K562 (cell line): ENCODE results near the gene FETUB. TPM values are rescaled to one million over a fixed set of nuclear protein-coding genes. Genes with fewer than 3 reads are reported as not detected.

Experiments used
- ATAC-seq: fragments of 200-7000 bp; cut with Tn5 transposase; 3 replicates; pipeline ENCODE4 v1.9.1; 2020; ENCODE audit warnings: moderate library complexity
- BruUV-seq: library from RNA; stranded (reverse); fragments of 400-500 nt; replicated peaks from 2 replicates; lab custom pipeline; 2021; lab: Mats Ljungman, UMichigan
- CTCF ChIA-PET: fragments of 300-600 bp; formaldehyde crosslinking; extraction: SDS; loops from one replicate; lab custom pipeline; 2021; ENCODE audit warnings: low intra/inter-chr PET ratio; lab: Yijun Ruan, JAX
- POLR2A ChIA-PET: fragments of 300-600, 350-650 bp; sonication (Branson Sonifier 250); formaldehyde crosslinking; extraction: SDS; loops from one replicate; lab custom pipeline; 2021; ENCODE audit warnings: antibody characterized with exemption, inconsistent platforms; lab: Yijun Ruan, JAX
- DNase-seq, 4 experiments: peaks; one replicate each; pipeline versions ENCODE4 v3.0.0 to v3.0.0-alpha.2; 2011 to 2018; ENCODE audit warnings: low spot score in 3 of 4, mixed read lengths in 3 of 4; ENCODE audit errors: extremely low read depth in 1 of 4
- FAIRE-seq: peaks from 2 replicates; lab custom pipeline; 2011; peaks lifted over from hg19 to GRCh38; lab: Jason Lieb, UNC
- H2AFZ ChIP-seq: 2 replicates; pipeline ENCODE4 v1.6.0; 2011; ENCODE audit warnings: low read depth, low read length, control low read depth, inconsistent platforms
- H3K27ac ChIP-seq: fragments of 200-600 bp; 3 replicates; pipeline ENCODE4 v1.8.0; 2011; ENCODE audit warnings: low read depth, mild to moderate bottlenecking, control low read depth, inconsistent platforms, low read length, moderate library complexity, mixed read lengths; ENCODE audit errors: extremely low read depth
- H3K27me3 ChIP-seq, 2 experiments: fragments of 300-600 bp in 1 of 2; 2 replicates in 1 of 2; 3 replicates in 1 of 2; pipeline versions ENCODE4 v1.6.0 to v1.8.0; 2011; ENCODE audit warnings: inconsistent platforms in 2 of 2, low read length in 2 of 2, mild to moderate bottlenecking in 1 of 2, mixed read lengths in 1 of 2, moderate library complexity in 1 of 2; ENCODE audit not compliant: control insufficient read depth in 2 of 2, insufficient read depth in 2 of 2
- H3K36me3 ChIP-seq: fragments of 300-600 bp; 3 replicates; pipeline ENCODE4 v1.8.0; 2011; ENCODE audit warnings: mild to moderate bottlenecking, low read length, inconsistent platforms; ENCODE audit not compliant: control insufficient read depth, insufficient read depth
- H3K4me1 ChIP-seq, 2 experiments: fragments of 200-600 bp in 1 of 2; replicated peaks in 1 of 2; 2 replicates in 1 of 2; 3 replicates in 1 of 2; pipeline versions ENCODE4 v1.5.1 to v1.8.0; 2011; ENCODE audit warnings: inconsistent platforms in 2 of 2, low read length in 2 of 2, mild to moderate bottlenecking in 1 of 2, mixed read lengths in 1 of 2, moderate library complexity in 1 of 2; ENCODE audit not compliant: control insufficient read depth in 2 of 2, insufficient read depth in 2 of 2
- H3K4me2 ChIP-seq: 2 replicates; pipeline ENCODE4 v1.6.1; 2011; ENCODE audit warnings: low read length, control low read depth, inconsistent platforms, mixed read lengths; ENCODE audit not compliant: insufficient read depth
- H3K4me3 ChIP-seq: fragments of 200-600 bp; sonication (generic), shearing (Covaris generic); 2 replicates; pipeline ENCODE4 v1.5.1; 2016; ENCODE audit warnings: control low read depth, inconsistent platforms
- H3K79me2 ChIP-seq: fragments of 200-600 bp; 3 replicates; pipeline ENCODE4 v1.8.0; 2011; ENCODE audit warnings: low read length, inconsistent platforms; ENCODE audit not compliant: control insufficient read depth, insufficient read depth
- H3K9ac ChIP-seq, 2 experiments: 2 replicates each; pipeline versions ENCODE4 v1.6.0 to v1.6.1; 2011; ENCODE audit warnings: low read depth in 2 of 2, low read length in 2 of 2, control low read depth in 1 of 2, inconsistent platforms in 1 of 2, mild to moderate bottlenecking in 1 of 2, mixed read lengths in 1 of 2; ENCODE audit not compliant: insufficient read depth in 1 of 2
- H3K9me1 ChIP-seq: one replicate; pipeline ENCODE4 v1.6.0; 2011; ENCODE audit warnings: inconsistent platforms, mild to moderate bottlenecking, low read length, moderate library complexity; ENCODE audit not compliant: control insufficient read depth, insufficient read depth
- H3K9me3 ChIP-seq: replicated peaks from 2 replicates; pipeline ENCODE4 v1.5.1; 2011; ENCODE audit warnings: low read depth, low read length, inconsistent platforms; ENCODE audit not compliant: control insufficient read depth, insufficient read depth
- H4K20me1 ChIP-seq: replicated peaks from 2 replicates; pipeline ENCODE4 v1.6.1; 2011; ENCODE audit warnings: low read length, inconsistent platforms, mixed read lengths; ENCODE audit not compliant: control insufficient read depth, insufficient read depth
- FOXJ3 ChIP-seq: sonication (generic); formaldehyde crosslinking; IDR thresholded peaks from 2 replicates; pipeline ENCODE4 v1.4.0; 2020; ENCODE audit warnings: mild to moderate bottlenecking, missing genetic modification reagents
- HCFC1 ChIP-seq: IDR thresholded peaks from 2 replicates; pipeline ENCODE4 v1.6.1; 2012; ENCODE audit warnings: low read depth, low read length, improper control_type of control experiment
- L3MBTL2 ChIP-seq: fragments of 450-650 bp; IDR thresholded peaks from 2 replicates; pipeline ENCODE4 v1.6.1; 2016; ENCODE audit warnings: mild to moderate bottlenecking, moderate library complexity
- NR3C1 ChIP-seq: sonication (generic); formaldehyde crosslinking; IDR thresholded peaks from 2 replicates; pipeline ENCODE4 v1.8.1; 2022; ENCODE audit warnings: missing genetic modification reagents
- RB1 ChIP-seq: fragments of 450-650 bp; IDR thresholded peaks from 2 replicates; pipeline ENCODE4 v1.6.1; 2017; ENCODE audit warnings: low read depth, mild to moderate bottlenecking
- SMARCA5 ChIP-seq: fragments of 450-650 bp; IDR thresholded peaks from 2 replicates; pipeline ENCODE4 v1.6.1; 2016
- ZNF644 ChIP-seq: fragments of 200-800 bp; sonication (Bioruptor generic); IDR thresholded peaks from 2 replicates; pipeline ENCODE4 v1.6.1; 2016; ENCODE audit warnings: low read depth, missing genetic modification characterization, missing compliant biosample characterization
- WGBS: fragments of 100-300 bp; shearing (Covaris generic); methylation state at CpG from one replicate; pipeline ENCODE4 v1.1.6; 2016; ENCODE audit warnings: low coverage, mixed read lengths; ENCODE audit not compliant: insufficient coverage; ENCODE audit errors: missing lambda C conversion rate; 5-methylcytosine and 5-hydroxymethylcytosine counted together
- in situ Hi-C: fragments of 300-500 bp; cut with MboI; formaldehyde crosslinking; loops from 4 replicates; pipeline ENCODE4 v1.15.0; 2018; ENCODE audit warnings: inconsistent platforms, mixed read lengths
- intact Hi-C: fragments of 100-400 bp; cut with micrococcal nuclease; formaldehyde crosslinking; loops from 2 replicates; pipeline ENCODE4 v1.14.2; 2022
- polyA plus RNA-seq, 8 experiments: library from polyadenylated mRNA; depleted of rRNA in 4 of 8; stranded (reverse) in 5 of 8; unstranded in 3 of 8; fragments of >200 nt; fragmentation: Nextera tagmentation in 2 of 8; fragmentation: Illumina TruSeq in 1 of 8; extraction: Ambion mirVana in 2 of 8; extraction: Trizol in 1 of 8; gene quantifications; 2 replicates each; pipeline versions ENCODE4 v1.2.1 to v1.2.3, GENCODE V29; 2011 to 2014; ENCODE audit warnings: inconsistent platforms in 1 of 8, missing spikeins in 1 of 8
- total RNA-seq, 7 experiments: library from RNA; depleted of rRNA in 6 of 7; stranded (reverse); fragments of >200 nt in 6 of 7; fragmentation: Illumina TruSeq in 2 of 7; extraction: Trizol in 2 of 7; gene quantifications; 2 replicates each; pipeline versions ENCODE4 v1.2.1 to v1.2.3, GENCODE V29; 2011 to 2021; ENCODE audit warnings: low replicate concordance in 1 of 7
- TF ChIP-seq, protein P1 (sequence below), 3 experiments: IDR thresholded peaks in 2 of 3; conservative IDR thresholded peaks in 1 of 3; 2 replicates each; pipeline ENCODE4 v1.5.1; 2011 to 2012; ENCODE audit warnings: low read length in 3 of 3, mild to moderate bottlenecking in 3 of 3, control low read depth in 2 of 3, improper control_type of control experiment in 1 of 3, inconsistent platforms in 1 of 3, low read depth in 1 of 3, mixed read lengths in 1 of 3, moderate library complexity in 1 of 3; ENCODE audit not compliant: insufficient read depth in 2 of 3
- TF ChIP-seq, protein P2 (sequence below): fragments of 450-650 bp; IDR thresholded peaks from 2 replicates; pipeline ENCODE4 v1.6.1; 2016; ENCODE audit warnings: mild to moderate bottlenecking
- TF ChIP-seq, protein P3 (sequence below): fragments of 450-650 bp; formaldehyde crosslinking; IDR thresholded peaks from 2 replicates; pipeline ENCODE4 v1.4.0; 2020; ENCODE audit warnings: mild to moderate bottlenecking, mixed read lengths
- TF ChIP-seq, protein P4 (sequence below): fragments of 450-650 bp; formaldehyde crosslinking; IDR thresholded peaks from 2 replicates; pipeline ENCODE4 v1.4.0; 2020; ENCODE audit warnings: mild to moderate bottlenecking, moderate library complexity

The FETUB gene
- total and polyA plus RNA-seq, 9 of the 15 experiments (the other 6 are each of a cell fraction or from before 2014, with no cell fraction given): not detected

DNA sequence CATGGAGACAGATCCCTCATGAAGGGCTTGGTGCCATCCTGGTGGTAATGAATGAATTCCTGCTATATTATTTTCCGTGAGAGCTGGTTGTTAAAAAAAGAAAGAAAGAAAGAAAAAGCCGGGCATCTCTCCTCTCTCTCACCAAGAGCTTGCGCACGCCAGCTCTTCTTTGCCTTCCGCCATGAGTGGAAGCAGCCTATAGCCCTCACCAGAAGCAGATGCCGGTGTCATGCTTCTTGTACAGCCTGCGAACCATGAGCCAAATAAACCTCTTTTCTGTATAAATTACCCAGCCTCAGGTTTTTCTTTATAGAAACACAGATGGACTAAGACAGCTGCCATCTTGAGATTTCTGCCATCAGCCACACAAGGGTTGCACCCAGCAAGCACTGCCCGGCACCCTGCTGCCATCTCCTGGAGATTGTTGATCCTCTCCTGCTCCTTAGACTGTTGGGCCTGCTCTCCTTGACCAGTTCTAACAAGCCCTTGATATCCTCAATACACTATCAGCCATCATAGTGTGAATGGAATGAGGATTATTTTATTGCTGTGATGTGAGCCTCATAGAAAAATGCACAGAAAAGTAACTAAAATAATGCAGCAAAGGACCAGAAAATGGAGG lies 30.8 kb upstream of the FETUB start:
- Histone ChIP-seq H3K9ac (no peak overlapping the region), H3K79me2 (no peaks in the 10 kb centered on the region), H3K27me3 (peaks cover 0 to 18% of the 10 kb centered on the region in 2 experiments; a peak in 4 of 5 replicates), H2AFZ (no peak overlapping the region), H4K20me1 (no peaks in the 10 kb centered on the region), H3K27ac (no peak overlapping the region), H3K9me1 (no peaks in the 10 kb centered on the region), H3K9me3 (no peaks in the 10 kb centered on the region), H3K4me3 (no peak overlapping the region), H3K4me1 (peaks cover 0 to 9% of the 10 kb centered on the region in 2 experiments; a peak in 2 of 5 replicates), H3K36me3 (no peaks in the 10 kb centered on the region), H3K4me2 (no peak overlapping the region)
- POLR2A ChIA-PET: interaction anchor here (0.6 to 3.4 kb wide), 3 partner anchors 9 to 174 kb away, joined by 3 to 17 read pairs (median 3); partner anchors contain the start of gene EIF4A2
- WGBS: 41% methylated on average over 6 of the region's 8 CpGs
- FAIRE-seq (peak; percentile 67), ATAC-seq (peak; percentile 94), DNase-seq (peak in 2 of 4 experiments; percentile 35 to 43)
- CTCF ChIA-PET: no interaction called here
- BruUV-seq: no TSS peak
- intact Hi-C loops: loop anchor here (1.0 to 5.0 kb wide), 2 partner anchors 20 to 627 kb away; no protein-coding TSS in a partner anchor
- in situ Hi-C loops: no loop called here
- no peak for TF ChIP-seq ZNF644 (tag)
- no peak for TF ChIP-seq SMARCA5
- TF ChIP-seq, protein P1, sequence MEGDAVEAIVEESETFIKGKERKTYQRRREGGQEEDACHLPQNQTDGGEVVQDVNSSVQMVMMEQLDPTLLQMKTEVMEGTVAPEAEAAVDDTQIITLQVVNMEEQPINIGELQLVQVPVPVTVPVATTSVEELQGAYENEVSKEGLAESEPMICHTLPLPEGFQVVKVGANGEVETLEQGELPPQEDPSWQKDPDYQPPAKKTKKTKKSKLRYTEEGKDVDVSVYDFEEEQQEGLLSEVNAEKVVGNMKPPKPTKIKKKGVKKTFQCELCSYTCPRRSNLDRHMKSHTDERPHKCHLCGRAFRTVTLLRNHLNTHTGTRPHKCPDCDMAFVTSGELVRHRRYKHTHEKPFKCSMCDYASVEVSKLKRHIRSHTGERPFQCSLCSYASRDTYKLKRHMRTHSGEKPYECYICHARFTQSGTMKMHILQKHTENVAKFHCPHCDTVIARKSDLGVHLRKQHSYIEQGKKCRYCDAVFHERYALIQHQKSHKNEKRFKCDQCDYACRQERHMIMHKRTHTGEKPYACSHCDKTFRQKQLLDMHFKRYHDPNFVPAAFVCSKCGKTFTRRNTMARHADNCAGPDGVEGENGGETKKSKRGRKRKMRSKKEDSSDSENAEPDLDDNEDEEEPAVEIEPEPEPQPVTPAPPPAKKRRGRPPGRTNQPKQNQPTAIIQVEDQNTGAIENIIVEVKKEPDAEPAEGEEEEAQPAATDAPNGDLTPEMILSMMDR (IDR thresholded peaks at IDR 0.05 in 2 of 3, conservative IDR thresholded peaks at IDR 0.05 in 1 of 3; ENCODE audit: insufficient read depth in 2 of 3, low read depth in 1 of 3, low read length in 3 of 3): peak; percentile 51 to 69 (median 59)
- no peak for TF ChIP-seq NR3C1 (CRISPR knock-in tag)
- peak; percentile 42; the same call in 1 of the 2 replicates for TF ChIP-seq RB1
- TF ChIP-seq, protein P2, sequence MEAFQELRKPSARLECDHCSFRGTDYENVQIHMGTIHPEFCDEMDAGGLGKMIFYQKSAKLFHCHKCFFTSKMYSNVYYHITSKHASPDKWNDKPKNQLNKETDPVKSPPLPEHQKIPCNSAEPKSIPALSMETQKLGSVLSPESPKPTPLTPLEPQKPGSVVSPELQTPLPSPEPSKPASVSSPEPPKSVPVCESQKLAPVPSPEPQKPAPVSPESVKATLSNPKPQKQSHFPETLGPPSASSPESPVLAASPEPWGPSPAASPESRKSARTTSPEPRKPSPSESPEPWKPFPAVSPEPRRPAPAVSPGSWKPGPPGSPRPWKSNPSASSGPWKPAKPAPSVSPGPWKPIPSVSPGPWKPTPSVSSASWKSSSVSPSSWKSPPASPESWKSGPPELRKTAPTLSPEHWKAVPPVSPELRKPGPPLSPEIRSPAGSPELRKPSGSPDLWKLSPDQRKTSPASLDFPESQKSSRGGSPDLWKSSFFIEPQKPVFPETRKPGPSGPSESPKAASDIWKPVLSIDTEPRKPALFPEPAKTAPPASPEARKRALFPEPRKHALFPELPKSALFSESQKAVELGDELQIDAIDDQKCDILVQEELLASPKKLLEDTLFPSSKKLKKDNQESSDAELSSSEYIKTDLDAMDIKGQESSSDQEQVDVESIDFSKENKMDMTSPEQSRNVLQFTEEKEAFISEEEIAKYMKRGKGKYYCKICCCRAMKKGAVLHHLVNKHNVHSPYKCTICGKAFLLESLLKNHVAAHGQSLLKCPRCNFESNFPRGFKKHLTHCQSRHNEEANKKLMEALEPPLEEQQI: no peak
- no peak for TF ChIP-seq FOXJ3 (CRISPR knock-in tag)
- TF ChIP-seq, protein P3, sequence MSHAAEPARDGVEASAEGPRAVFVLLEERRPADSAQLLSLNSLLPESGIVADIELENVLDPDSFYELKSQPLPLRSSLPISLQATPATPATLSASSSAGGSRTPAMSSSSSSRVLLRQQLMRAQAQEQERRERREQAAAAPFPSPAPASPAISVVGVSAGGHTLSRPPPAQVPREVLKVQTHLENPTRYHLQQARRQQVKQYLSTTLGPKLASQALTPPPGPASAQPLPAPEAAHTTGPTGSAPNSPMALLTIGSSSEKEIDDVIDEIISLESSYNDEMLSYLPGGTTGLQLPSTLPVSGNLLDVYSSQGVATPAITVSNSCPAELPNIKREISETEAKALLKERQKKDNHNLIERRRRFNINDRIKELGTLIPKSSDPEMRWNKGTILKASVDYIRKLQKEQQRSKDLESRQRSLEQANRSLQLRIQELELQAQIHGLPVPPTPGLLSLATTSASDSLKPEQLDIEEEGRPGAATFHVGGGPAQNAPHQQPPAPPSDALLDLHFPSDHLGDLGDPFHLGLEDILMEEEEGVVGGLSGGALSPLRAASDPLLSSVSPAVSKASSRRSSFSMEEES: no peak
- TF ChIP-seq HCFC1: 0 out of 2 replicates have a peak, but pooled peaks have one; percentile 22
- TF ChIP-seq, protein P4, sequence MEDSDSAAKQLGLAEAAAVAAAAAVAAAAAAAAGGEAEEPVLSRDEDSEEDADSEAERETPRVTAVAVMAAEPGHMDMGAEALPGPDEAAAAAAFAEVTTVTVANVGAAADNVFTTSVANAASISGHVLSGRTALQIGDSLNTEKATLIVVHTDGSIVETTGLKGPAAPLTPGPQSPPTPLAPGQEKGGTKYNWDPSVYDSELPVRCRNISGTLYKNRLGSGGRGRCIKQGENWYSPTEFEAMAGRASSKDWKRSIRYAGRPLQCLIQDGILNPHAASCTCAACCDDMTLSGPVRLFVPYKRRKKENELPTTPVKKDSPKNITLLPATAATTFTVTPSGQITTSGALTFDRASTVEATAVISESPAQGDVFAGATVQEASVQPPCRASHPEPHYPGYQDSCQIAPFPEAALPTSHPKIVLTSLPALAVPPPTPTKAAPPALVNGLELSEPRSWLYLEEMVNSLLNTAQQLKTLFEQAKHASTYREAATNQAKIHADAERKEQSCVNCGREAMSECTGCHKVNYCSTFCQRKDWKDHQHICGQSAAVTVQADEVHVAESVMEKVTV: peak; percentile 60
- TF ChIP-seq L3MBTL2: no peak
